Stimulated activated naive CD4-positive, alpha-beta T cell (primary cell): ENCODE data around the gene DUSP8.
"Not testable (repeated sequence)": the region's sequence is repeated elsewhere in the genome, so short reads cannot be mapped to it uniquely, and the experiment has no call there.

Experiments used
- DNase-seq, 6 experiments: peaks; one replicate each; lab custom pipeline; 2025; lab: John Stamatoyannopoulos, UW

DUSP8 gene, protein sequence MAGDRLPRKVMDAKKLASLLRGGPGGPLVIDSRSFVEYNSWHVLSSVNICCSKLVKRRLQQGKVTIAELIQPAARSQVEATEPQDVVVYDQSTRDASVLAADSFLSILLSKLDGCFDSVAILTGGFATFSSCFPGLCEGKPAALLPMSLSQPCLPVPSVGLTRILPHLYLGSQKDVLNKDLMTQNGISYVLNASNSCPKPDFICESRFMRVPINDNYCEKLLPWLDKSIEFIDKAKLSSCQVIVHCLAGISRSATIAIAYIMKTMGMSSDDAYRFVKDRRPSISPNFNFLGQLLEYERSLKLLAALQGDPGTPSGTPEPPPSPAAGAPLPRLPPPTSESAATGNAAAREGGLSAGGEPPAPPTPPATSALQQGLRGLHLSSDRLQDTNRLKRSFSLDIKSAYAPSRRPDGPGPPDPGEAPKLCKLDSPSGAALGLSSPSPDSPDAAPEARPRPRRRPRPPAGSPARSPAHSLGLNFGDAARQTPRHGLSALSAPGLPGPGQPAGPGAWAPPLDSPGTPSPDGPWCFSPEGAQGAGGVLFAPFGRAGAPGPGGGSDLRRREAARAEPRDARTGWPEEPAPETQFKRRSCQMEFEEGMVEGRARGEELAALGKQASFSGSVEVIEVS

DNA sequence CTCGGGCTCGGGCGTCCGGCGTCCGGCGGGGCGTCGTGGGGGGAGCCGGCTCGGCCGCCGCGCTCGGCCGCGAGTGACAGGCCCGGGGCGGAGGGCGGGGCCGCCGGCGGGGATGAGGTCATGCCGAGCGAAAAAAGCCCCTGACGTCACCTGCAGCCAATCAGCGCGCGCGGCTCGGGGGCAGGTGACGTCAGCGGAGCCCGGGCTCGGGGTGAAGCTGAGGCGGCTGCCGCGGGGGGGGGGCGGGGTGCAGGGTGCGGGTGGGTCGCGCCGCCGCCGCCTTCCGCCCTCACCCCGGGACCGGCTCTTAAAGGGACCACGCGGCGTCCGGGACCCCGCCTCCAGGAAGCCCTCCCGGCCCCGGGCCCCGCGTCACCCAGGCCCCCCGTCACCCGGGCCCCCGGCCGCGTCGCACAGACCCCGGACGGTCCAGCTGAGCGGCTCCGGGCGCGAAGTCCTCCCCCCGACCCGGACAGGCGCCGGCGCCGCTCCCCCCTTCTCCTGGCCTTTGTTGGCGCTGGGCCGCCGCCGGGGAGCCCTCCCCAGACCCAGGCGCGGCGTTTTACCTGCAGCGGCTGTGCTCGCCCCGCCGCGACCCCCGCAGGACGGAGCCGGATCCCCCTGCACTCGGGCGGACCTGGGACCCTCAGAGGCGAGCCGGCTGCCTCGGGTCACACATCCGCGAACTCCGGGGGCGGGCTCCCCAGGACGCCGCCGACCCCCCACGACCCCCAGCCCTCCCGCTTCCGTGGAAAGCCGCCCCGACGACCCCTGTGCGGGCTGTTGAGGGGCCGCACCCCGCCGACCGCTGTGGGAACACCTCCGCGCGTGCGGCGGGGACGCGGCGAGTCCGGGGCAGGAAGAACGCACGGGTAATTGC is at the start of gene DUSP8:
DUSP8 (minus strand) TSS at position 75 of the 880 bp plus-strand sequence. CDS start 6,445 bp downstream, outside the sequence.
- DNase-seq = peak; percentile 88 to 95 (median 92)

DNA sequence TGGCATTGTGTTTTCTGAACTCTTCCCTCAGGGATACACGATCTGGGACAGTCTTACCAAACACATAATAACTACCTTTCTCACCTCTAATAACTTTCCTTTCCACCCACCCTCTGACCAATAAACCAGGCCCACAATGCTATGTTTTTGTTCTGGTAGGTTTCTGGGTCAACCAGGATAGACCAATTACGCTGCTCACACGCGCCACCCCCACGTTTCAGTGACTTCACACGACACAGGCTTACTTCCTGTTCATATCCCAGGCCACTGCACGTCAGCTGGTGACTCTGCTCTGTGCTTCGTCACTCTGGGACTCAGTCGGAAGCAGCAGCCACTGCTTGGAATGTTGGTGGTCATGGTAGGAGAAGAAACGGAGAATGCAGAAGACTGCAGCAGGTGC is 47.4 kb upstream of the DUSP8 start:
- DNase-seq = no peak

DNA sequence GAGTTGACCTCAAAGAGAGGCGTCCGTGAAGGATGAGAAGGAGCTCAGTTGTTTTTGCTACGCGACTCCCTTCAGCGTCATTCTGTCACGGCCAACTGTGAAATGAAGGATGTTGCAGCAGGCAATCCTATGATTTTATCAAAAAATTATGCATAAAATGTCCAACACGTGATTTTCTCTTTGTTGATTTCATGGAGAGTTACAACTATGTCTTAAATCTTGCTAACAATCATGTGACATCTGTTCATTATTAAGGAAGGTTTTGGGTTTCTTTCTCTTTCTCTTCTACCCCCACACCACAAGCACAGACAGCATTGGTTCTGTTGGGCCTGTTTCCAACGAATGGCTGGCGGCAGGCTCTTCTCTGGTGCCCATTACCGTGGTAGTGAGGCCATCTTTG is 46.2 kb upstream of the DUSP8 start:
- DNase-seq = no peak

DNA sequence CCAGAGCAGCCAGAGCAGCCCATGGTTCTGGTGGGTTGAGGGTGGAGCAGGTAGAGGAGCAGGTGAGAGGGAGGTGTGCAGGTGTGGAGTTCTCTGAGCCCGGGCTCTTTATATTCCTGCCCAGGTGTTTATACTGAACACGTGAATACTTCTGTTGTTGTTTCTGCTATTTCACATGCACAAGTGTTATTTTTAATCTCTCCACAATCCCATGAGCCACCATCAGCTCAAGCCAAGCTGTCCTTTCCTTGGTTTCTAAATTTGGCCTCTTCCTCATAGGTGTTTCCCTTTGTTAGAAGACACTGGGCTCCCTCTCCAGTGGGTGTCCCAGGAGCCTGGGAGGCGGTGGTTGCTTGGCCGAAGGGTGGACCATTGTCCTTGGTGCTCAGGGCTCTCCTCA is 36.3 kb upstream of the DUSP8 start, which contains the start of gene KRTAP5-3:
KRTAP5-3 (minus strand) TSS at position 101 of the 400 bp plus-strand sequence; CDS start at position 23, 78 bp downstream.
- no peak for DNase-seq

DNA sequence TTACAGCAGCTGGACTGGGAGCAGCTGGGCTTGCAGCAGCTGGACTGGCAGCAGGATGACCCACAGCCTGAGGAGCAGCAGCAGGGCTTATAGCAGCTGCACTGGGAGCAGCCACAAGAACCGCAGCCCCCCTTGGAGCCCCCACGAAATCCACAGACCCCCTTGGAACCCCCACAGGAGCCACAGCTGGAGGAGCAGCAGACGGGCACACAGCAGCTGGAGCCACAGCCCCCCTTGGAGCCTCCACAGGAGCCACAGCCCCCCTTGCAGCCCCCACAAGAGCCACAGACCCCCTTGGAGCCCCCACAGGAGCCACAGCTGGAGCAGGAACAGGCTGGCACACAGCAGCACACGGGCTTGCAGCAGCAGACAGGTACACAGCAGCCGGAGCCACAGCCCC is 35.8 kb upstream of the DUSP8 start:
- not testable (repeated sequence) for DNase-seq

DNA sequence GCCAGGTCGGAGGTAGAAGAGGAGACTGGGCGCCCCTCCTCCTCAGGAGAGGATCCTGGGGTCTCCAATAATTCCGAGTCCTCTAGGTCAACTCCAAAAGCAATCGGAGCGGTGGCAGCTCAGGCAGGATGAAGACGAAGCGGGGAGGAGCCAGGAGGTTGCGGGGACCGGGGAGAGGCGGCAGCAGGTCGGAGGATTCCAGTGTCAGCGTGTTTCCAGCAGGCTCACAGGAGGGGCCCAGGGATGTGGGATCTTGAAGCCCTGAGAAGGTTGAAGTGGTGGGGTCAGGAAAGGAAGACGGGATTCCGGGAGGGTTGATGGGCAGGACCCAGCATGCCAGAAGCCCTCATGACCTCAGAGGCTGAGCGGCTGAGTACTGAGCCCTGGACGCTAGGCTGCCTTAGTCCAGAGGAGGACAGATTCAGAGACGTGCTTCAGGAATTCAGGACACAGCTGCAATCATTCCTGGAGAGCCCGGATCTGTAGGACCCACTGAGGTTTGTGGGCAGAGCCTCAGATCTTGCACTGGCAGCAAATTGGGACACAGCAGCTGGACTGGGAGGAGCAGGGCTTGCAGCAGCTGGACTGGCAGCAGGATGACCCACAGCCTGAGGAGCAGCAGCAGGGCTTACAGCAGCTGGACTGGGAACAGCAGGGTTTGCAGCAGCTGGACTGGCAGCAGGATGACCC is 35.2 kb upstream of the DUSP8 start:
- not testable (repeated sequence) for DNase-seq

DNA sequence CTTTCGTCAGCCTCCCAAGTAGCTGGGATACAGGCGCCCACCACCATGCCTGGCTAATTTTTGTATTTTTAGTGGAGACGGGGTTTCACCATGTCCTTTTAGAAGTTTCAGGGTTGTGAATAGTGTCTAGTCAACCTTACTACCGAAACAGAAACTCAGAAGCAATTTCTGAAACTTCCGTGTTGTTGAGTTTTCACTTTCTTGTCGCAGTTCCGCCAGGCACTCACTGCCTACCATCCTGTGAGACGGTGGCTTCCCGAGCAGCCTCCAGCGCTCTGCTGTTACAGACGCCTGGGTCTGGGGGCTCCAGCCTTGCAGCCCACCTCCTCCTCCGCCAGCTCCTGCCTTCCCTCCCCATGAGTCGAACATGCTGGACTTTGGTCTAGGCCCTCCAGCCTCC is 33.9 kb upstream of the DUSP8 start:
- DNase-seq = not testable (repeated sequence)

DNA sequence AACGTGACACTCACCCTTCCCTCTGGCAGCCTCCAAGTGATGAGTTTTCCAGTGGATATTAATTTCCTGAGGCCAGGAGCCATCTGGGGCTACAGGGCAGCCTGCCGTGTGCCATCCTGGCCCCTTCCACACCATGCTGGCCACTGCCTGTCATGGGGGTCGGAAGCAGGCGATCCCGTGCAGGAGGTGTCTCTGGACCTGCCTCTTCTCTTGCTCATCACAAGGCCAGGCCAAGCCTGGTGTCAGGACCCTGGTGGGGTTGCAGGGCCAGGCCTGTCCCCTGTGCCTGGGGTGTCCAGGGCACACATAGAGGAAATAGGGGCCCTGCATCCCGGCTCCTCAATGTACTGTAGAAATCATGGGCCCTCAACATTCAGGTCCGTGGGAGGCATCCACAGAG is 32.6 kb upstream of the DUSP8 start:
- no peak for DNase-seq

DNA sequence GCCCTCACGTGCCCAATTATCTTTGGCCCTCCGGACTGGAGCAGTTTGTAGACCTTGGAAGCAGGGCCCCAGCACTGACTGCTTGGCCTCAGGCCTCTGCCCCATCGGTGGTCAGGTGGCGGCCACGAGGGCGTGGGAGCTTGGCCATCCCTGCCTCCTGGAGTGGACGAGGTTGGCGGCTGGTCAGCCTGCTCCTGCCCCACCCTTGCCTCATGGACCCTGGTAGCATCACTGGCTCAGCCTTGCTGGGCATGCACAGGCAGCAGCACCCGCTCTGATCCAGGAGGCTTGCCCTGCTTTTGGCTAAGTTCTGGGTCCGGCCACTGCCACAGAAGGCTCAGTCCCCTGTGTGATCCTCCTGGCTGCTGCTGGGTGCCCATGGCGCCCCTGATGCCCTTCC is 32.1 kb upstream of the DUSP8 start:
- no peak for DNase-seq

DNA sequence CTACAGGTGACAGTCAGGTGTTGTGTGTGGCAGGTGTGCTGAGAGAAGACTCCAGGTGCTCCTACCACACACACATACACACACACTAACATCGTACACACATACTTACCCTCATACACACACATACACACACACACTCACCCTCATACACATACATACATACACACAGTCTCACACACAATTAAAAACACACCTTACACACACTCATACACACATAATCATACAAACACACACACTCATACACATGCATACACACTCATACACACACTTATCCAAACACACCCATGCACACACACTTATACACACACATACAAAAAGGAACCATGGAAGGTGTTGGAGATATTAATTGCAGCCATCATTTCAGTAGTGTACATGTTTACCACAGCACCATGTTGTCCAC is 31.6 kb upstream of the DUSP8 start:
- no peak for DNase-seq

DNA sequence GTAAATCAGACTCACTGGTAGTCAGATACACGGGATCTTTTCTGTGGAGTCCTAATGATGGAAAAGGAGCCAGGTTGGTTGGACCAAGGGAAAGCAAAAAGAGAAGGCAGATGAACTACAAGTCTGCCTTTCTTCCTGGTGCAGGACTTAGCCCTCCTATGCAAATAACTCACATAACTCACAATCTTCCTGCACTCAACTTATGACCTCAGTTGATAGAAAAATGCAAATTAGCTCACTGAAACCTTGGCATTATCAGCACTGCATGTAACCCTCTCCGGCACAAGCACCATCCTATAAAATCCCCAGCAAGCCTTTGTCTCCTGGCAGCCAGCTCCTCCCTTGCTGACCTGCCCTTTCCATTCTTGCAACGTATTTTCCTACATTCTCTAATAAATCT is 29.6 kb upstream of the DUSP8 start:
- not testable (repeated sequence) for DNase-seq

DNA sequence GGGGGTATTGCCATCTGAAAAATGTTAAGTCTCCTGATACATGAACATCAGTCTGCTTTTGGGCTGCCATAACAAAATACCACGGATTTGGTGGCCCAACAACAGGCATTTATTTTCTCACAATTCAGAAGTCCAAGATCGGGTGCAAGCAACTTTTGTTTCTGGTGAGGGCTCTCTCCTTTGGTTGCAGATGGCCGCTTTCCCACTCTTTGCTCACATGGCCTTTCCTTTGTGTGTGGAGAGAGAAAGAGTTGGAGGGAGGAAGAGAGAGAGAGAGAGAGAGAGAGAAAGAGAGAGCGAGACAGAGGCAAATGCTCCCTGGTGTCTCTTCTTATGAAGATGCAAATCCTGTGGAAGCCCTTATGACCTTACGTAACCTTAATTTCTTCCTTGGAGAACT is 28.6 kb upstream of the DUSP8 start:
- no peak for DNase-seq

DNA sequence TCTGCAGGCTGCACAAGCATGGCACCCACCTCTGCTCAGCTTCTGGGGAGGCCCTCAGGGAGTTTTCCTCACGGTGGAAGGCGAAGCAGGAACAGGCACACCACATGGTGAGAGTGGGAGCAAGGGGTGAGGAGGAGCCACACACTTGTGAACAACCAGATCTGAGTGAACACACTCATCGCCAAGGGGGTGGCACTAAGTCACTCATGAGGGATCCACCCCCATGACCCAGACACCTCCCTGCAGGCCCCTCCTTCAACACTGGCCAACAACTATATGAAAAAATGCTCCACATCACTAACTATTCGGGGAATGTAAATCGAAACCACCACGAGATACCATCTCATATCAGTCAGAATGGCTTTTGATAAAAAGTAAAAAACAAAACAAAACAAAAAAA is 26.7 kb upstream of the DUSP8 start:
- DNase-seq = no peak

DNA sequence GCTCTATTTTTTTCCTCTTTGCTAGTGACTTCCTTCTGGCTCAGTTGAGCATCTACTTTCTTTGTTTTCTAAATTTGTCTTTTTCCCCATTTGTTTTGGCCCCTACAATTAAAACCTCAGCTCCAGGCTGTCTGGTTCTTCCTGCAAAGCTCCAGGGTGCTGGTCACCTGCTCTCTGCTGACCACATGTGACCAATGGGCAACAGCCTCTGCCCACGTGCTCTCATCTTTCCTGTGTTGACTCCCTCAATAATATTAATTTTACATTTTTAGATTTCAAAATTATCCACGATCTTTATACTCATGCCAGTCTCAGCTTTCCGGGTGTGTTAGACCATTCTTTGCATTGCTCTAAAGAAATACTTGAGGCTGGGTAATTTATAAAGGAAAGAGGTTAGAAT is 26.3 kb upstream of the DUSP8 start:
- DNase-seq = not testable (repeated sequence)

DNA sequence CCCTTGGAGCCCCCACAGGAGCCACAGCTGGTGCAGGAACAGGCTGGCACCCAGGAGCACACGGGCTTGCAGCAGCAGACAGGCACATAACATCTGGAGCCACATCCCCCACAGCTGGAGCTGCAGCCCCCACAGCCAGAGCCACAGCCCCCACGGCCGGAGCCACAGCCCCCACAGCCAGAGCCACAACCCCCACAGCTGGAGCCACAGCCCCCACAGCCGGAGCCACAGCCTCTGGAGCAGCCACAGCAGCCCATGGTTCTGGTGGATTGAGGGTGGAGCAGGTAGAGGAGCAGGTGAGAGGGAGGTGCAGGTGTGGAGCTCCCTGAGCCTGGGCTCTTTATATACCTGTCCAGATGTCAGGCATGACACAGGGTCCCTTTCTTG is 25.9 kb upstream of the DUSP8 start, which contains the start of gene KRTAP5-2:
KRTAP5-2 (minus strand) TSS at position 301 of the 387 bp plus-strand sequence; CDS start at position 257, 44 bp downstream.
- no peak for DNase-seq

DNA sequence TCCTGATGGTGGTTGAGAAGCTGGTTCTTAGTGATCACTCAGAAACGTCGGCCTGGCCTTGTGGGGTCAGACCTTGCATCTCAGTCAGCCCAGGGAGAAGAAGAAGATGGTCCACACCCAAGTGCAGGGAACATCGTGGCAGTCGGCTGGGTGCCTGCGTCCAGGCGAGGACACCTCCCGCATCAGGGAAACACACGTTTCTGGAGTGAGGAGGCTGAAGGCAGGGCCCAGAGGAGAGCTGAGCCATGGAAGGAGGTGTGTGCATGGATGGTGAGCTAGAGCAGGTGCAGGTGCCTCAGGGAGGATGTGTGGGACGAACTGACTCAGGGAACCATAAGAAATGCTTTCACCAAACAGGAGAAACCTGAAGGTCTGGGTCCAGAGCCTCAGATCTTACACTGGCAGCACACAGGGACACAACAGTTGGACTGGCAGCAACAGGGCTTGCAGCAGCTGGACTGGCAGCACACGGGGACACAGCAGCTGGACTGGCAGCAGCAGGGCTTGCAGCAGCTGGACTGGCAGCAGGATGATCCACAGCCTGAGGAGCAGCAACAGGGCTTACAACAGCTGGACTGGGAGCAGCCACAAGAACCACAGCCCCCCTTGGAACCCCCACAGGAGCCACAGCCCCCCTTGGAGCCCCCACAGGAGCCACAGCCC is 25.4 kb upstream of the DUSP8 start:
- DNase-seq = no peak

DNA sequence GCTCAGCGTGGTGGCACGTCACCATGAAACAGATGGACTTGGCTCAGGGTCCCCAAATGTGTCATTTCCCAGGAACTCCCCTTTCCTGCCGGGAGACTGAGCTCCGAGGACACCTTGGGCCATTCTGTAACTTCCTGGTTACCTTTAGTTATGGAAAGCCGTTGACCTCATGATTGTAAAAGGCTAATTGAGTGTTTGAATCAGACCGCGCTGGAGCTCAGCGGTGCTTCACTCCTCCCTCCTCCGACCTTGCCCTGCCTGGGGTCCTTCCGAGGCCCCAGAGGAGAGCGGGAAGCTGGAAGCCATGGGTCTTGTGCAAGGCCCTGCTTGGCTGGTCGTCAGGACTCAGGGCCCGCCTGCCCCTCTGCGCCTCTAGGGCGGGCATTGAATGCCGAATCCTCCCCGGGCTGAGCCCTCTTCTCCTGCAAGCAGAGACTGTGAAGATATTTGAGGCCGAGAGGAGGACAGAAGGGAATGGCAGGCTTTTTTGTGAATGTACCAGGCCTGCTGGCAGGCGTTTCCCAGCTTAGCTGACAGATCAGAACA is 24.6 kb upstream of the DUSP8 start:
- DNase-seq = not testable (repeated sequence)

DNA sequence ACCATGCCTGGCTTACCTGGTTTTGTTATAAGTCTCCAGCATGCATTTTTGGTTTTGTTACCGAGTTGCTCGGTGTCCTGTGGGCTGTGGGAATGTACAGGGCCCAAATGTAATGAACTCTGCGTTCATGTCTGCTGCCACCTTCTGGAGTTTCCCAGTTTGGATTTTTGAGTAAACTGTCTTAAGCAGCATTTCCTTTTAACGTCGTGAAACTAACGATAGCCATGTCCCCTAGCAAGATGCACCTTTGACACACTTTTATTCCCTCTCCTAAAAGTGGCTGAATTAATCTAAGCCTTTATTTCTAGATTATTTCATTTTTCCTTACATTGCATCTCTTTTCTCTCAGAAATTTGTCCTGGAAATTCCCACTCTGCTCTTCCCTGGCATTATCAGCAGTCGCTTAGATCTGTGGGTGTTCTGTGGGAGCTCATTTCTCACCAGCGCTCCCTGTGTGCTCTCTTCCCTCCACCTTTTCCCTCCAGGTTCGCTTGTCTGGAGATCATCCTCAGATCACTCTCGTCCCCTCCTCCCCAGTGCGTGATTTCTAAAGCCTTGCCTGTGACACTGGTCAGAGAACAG is 24.0 kb upstream of the DUSP8 start:
- not testable (repeated sequence) for DNase-seq

DNA sequence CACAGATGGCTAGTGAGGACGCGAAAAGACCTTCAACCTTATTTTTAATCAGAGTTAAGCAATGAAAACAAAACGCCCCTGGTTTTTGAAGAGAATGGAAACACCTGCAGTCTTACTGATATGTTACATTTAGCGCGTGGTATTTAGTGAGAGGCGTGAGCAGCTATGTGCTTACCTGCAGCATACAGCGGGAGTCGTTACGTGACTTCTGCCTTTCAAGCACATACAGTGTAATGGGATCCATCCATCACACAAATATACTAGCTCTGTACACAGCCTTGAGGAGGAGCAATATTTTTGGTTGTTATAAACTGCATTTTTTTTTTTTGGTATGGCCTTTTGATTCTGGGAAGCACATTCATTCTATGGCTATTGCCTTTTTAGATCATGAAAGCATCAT is 20.6 kb upstream of the DUSP8 start:
- no peak for DNase-seq

DNA sequence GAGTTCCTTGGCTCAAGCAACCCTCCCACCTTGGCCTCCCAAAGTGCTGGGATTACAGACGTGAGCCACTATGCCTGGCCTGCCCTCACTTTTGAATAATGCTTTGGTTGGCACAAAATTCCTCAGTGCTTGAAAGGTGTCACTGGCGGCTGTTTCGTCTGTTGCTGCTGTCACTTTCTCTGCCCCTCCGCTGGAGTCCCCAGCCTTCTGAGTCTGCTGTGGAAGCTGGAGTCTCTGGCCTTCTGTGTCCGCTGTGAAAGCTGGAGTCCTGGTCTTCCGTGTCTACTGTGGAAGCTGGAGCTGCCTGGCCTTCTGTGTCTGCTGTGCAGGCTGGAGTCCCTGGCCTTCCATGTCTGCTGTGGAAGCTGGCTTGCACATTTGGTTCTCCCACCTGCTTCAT is 17.9 kb upstream of the DUSP8 start:
- DNase-seq = no peak
